GM21737 (cell line): ENCODE measurements around the gene LTN1.
"Not testable (repeated sequence)": the region's sequence is repeated elsewhere in the genome, so short reads cannot be mapped to it uniquely, and the experiment has no call there.

Experiments used
- ATAC-seq: cut with Tn5 transposase; IDR thresholded peaks from one replicate; pipeline ENCODE4 v1.9.1; 2021; ENCODE audit warnings: mild to moderate bottlenecking, moderate library complexity; ENCODE audit not compliant: unreplicated experiment

The LTN1 gene

DNA sequence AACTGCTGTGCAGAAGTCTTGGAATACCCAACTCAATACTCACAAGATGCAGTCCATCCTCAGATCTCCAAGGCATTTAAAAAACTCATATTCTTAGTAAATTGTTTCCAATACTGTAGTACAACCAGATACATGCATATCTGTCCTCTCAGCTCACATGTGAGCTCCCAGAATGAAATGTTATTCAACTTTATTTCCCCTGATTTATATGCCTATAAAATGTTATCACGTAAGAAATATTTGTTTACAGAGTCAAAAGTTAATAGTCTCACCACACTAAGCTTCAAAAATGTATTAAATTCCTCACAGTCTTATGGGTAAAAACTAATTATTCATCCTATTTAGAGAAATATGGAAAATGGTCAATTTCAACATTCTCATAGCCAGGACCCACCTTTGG, 56.6 kb downstream of the LTN1 start:
- ATAC-seq, result no peak

DNA sequence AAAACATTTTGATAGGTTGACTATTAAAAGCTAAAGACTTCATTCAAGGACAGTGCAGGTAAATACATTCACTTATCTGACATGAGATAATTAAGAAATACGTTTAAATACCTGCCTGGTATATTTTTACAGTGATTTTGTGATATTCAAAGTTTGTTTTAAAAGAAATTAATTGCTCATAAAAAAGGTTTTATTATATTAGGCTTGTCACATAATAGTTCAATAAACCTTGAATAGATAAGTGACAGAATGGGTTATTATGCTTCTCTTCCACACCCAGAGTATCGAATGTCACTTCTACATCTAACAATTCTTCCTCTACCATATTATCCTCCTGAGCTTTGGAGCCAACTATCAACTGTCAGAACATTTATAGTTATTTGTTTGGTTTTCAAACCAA, 60.0 kb downstream of the LTN1 start:
- ATAC-seq, result no peak

DNA sequence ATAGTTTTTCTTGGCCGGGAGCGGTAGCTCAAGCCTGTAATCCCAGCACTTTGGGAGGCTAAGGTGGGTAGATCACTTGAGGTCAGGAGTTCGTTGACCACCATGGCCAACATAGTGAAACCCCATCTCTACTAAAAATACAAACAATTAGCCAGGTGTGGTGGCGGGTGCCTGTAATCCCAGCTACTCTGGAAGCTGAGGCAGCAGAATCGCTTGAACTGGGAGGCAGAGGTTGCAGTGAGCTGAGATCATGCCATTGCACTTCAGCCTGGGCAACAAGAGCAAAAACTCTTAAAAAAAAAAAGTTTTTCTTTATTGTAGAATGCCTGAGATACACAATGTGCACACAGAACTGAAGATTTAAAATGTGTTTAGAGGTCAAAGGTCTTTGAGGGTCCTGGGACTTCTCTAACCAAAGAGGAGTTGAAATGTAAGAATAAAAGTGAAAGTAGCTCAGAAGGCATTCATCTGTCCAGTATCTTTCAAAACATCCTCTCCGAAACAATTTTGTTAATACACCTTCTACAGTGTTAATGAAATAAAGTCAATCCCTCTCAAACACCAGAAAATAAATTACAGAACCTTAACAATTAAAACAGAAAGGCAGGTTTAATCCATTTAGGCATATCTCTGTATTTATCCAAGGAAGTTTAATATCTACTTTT, 60.8 kb downstream of the LTN1 start:
- not testable (repeated sequence) for ATAC-seq

DNA sequence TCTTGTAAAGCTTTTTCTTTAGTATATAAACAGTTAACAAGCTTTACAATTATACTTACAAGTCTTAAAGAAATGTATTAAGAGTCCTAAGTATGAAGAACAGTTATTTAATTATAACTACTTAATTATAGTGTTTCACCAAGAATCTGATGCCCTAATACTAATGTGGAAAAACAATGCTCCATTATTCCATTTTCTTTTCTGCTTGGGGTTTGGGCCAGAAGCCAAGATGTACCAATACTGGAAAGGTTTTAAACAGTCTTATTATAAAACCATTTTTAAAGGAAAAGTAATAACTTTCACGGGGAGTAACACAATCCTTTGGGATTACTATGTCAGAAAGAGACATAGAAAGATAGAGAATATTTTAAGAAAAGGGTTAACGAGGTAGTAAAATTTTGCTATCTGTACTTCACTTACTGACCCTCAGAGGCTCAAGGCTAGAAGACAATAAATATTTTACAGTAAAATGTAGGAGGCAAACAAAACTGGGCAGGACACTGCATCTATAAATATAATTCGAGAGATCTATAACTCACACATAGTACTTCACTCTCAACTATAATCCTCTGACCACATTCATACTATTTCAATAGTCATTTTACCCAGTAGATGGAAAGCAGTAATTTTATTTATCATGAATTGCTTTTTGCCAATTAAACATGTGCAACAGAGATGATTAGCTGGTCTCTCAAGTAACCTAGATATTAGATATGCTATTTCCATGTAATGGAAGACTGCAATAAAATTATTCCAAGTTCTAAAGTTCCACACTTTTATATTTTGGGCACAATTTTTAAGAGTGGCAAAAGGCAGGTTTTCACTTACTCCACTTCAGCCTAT, 63.9 kb downstream of the LTN1 start:
- no peak for ATAC-seq

DNA sequence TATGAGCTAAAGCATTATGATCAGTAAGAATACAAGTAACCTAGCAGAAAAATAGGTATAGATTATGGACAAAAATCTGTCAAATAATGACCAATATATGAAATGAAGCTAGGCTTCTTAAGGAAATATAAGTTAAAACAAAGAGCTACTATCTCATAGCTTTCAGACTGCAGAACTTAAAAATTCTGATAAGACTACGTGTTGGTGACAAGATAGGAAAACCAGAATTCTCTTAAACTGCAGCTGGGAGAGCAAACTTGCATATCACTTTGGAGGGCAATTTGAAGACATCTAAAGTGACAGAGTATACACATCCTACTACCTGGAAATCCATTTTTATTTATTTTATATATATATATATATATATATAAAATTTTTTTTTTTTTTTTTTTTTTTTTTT, 65.5 kb downstream of the LTN1 start:
- ATAC-seq, result no peak

DNA sequence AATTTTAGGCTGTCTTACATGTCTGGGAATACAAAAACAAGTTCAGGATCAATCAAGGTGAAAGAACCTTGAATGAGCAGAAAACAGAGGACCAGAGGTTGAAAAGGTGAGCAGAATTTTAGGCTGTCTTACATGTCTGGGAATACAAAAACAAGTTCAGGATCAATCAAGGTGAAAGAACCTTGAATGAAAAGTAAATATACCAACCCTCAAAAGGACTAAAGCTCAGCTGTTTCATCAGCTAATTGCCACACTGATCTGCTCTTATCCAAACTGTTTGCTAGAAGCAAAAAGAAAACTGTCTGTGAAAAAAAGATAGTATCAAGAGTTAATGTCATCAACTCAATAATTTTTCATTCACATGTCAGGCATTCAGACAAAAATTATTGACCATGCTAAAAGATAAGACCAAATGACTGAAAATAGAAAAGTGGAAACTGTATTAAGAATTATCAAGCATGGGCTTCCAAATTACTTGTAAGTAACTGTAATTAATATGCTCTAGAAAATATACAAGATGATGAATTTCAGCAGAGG, 69.2 kb downstream of the LTN1 start:
- no peak for ATAC-seq

DNA sequence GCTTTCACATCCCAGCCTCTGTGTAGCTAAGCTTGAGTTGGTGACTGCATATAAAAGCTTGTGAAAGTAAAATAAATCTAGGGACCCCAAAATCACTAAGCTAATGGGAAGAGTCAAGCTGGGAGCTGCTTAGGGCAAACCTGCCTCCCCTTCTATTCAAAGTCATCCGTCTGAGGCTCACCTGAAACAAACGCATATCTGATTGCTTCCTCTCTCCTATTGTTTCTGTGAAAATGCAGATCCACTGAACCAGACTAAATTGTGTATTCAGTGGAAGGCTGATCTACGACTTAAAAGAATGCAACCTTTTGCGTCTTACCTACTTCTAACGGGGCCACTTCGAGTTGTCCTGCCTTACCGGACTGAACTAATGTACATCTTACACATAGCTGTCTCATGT, 70.3 kb downstream of the LTN1 start:
- no peak for ATAC-seq

DNA sequence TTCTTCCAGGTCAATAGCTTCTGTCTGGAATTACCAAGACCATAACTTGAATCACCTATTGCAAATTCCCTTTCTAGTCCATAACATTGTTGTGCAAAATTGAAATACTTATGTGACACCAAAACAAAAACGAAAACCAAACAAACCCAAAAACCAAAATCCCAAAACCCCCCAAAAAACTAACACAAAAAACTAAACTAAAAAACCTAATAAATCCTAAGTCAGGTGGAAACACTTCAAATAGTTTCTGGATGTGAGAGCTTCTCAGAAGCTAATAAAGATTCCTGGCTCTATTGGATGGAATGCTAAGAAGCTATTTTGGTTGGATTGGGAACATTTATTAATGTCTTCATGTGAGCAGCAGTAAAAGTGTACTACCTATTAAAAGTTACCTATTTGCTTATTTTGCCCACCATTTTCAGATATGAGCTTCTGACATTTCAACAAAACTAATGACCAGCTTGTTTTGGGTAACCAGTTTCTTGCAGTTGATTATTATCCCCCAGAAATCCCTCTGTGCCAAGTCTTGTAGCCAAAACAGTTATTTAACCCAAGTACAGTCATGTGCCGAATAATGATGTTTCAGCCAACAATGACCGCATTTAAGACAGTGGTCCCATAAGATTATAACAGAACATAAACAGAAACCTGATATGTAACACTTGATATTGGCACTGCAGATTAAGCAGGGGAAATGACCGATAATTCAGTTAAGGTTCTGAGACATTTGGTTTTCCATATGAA, 76.4 kb downstream of the LTN1 start:
- ATAC-seq, result no peak

DNA sequence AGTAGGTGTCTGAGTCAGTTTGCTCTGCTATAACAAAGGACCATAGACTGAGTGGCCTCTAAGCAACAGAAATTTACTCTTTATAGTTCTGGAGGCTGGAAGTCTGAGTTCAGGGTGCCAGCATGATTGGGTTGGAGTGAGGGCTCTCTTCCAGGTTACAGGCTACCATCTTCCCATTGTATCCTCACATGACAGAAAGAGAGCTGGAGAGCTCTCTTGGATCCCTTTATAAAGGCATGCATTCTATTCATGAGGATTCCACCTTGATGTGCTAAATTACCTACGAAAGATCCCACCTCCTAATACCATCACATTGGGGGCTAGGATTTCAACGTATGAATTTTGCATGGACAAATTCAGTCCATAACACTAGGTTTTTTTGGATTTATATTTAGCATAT, 79.6 kb downstream of the LTN1 start:
- no peak for ATAC-seq

DNA sequence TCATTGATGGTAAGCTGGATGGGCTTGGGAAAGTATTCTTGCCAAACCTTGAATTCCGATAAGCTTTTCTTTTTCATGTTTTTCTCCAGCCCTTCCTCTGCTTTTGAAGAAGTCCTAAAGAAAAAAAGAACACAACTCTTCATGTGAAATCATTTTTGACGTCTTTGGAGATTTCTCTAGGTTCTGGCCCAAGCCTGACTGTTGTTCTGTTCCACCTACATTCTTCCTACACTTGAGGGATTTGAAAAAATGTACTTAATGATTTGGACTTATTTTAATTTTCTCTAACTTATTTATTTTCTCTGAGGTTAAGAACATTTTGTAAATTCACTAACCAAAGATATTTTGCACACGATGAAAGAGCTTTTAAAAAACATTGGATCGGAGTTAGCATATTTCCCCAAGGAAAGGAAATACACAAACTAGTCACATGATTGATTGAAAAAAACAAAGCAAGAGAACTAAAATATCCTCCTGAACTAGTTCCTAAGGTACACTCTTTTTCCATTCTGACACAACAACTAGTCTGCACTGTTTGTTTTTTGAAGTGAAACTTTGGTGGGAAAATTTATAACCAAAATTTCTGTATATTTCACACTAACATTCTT, 82.3 kb downstream of the LTN1 start:
- ATAC-seq, result no peak

DNA sequence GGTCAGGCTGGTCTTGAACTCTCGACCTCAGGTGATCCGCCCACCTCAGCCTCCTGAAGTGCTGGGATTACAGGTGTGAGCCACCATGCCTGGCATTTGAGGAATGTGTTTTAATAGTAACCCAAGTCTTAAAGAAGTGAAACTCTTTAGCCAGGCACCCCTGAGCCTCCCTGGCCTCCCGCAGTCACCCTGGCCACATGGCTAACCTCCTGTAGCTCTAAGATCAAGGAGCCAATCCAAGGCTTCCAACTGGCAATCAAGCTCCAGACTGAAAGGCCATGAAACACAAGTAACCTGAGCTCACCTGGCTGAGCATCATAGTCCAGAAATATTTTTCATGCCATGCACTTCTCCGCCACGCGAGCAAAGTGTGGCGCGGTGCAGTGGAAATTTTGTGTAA, 84.3 kb downstream of the LTN1 start:
- ATAC-seq, result no peak

DNA sequence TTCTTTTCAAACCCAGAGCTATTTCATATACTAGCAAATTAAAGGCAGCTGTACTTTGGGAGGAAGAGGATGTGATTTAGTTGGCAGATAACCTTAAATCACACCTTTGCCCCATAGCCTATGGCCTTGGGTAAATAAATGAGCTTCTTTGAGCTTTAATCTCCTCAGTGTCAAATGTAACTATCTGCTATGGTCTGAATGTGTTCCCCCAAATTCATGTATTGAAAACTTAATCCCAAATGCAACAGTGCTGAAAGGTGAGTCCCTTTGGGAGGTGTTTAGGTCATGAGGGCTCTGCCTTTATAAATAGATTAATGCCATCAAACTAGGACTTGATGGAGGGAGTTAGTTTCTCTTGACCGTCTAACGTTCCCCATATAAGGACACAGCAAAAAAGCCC, 85.8 kb downstream of the LTN1 start:
- ATAC-seq, result no peak

DNA sequence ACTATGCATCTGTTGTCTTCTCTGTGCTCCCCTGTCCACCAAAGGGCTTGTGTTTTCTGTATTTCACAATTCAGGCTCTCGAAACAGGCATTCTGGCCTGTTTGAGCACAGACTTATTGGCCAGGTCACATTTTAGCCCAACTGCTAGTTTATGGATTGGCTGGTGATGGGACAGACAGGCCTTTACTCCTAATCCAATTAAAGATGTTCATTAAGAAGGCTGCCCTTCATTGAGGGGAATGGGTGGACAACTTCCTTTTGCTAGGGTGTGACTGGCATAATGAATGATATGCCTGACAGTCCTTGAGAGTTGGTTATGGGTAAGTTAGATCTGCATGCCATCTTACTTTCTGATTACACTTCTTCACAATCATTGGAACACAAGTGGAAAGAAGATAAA, 86.4 kb downstream of the LTN1 start:
- ATAC-seq, result no peak

DNA sequence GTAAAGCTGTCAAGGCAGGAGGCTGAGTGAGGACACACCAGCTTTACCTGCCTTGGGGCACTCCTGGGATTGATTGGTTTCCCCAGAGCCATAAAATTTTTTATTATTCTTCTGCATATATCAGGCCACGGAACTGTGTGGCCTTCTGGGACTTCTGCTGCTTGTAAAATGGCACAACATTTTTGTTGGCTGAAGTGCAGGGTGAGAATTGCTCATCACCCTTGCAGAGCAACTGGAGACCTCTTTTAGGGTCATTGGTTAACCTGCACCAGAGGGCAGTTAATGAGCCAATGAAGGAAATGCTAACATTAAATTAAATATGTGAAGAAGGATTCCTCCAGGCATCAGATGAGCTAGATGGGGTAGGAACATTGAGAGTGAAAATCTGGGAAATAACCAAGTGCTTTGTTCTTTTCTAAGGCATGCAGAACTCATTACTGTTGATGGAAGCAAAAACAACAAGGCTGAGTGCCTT, 87.7 kb downstream of the LTN1 start:
- ATAC-seq, result no peak

DNA sequence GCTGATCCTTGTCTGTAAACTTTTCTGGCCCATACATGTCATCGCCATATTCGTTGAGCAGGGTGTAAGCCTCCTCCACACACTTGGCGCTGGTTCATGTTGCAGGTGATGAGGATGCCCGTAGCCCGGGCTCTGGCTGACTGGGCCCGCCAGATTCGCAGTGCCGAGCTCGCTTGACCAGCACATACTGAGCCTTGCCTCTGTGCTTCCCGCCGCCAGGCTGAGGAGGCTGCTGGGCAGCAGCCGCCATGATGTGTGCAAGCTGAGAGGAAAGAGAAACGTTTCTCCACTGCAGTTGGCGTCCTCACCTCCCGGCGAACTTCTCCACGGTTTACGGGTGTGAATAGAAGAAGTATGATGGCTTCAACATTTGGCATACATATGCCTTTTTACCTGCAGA, 89.2 kb downstream of the LTN1 start:
- ATAC-seq, result no peak

DNA sequence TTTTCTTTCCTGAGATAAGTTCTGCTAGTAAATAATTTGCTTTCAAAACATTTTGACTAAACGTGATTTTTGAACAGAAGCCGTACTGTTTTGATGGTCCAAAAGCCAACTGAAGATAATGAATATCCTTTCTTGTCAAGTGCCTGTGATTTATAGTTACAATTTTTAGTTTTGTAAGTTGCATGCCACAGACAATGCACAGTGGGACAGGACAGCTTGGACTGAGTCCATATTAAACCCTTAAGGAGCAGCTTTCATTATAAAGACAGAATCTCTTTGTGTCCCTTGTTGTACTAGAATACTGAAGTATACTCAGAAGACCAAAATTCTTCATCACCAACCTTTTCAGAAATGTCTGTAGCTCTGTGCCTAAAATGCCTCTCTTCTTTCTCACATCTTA, 92.2 kb downstream of the LTN1 start:
- ATAC-seq, result no peak

DNA sequence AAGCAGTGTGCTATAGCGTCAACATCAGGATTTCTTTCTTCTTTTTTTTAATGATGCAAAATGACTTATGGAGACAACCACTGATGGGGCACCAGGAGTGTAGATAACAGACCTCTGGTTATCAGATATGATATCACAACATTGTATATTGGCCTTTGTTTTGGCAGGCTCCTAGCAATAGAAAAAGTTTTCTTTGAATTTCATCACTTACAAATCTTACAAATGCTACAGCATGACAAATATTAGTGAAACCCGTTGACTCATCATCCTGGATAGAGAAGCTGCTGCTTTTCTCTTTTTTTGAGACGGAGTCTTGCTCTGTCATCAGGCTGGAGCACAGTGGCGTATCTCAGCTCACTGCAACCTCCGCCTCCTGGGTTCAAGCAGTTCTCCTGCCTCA, 92.9 kb downstream of the LTN1 start:
- ATAC-seq, result no peak

DNA sequence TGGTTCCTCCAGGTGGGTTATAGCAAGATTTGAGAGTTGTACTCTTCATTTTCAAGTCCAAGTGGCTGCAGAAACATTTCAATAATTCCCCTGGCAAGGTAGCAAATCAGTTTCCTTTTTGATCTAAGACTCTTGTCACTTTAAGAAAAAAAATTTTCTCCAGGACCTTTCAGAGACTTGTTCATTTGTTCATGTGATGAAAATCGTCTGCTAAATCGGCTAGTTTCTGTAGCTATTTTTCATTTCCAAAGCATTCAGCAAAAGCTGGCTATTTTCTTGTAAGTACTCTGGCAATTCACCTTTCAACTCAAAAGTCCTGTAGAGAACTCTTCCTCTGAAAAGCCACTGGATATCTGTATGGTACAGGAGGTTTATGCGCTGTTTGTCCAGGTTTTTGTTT, 93.5 kb downstream of the LTN1 start:
- no peak for ATAC-seq

DNA sequence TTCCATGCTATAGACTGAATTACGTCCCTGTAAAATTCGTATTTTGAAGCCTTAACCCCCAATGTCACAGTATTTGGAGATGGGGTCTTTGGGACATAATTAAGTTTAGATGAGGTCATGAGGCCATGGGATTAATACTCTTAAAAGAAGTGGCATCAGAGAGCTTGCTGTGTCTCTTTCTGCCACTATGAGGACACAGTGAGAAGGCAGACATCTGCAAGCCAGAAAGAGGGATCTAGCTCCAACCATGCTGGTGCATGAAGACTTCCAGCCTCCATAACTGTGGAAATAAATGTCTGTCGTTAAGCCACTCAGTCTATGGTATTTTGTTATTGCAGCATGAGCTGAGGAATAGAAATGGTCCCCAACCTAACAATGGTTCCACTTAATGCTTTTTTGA, 99.0 kb downstream of the LTN1 start:
- no peak for ATAC-seq

DNA sequence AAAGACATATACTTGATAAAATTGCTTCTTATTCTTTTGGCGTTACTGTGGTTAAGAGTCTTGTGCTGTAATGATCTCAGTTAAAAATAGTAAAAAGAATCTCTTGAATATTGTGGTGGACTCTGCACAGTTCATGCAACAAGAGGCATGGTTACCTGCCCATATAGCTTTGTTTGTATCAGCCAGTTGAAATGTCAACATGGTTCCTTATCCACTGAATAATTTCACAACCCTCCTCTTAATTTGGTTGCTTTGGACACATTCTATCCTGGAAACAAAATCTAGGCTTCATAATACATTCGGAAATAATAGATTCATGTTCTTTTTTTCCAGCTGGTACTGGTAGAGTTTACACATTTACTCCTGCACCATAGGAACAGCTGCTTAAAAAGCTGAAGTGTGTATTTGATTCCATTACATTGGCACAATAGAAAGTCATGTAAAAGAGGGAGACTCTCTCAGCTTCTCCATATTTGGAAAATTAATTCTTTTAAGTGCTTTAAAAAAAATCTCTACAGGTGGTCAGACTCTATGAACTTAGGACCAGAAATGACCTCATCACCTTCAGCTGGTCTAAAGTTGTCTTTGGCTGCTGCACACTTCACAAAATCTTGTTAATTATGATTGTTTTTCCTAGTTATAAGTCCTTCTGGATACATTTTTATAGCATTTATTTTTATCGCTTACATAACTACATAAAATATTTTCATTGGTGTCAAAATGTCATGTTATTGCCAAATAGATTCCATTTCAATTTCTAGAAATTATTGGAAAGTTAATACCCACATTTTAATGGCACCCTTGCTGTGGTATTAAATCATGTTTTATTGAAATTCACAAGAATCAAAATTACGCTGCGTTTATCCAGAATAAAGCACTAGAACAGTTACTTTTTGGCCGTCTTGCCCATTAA, 100.2 kb downstream of the LTN1 start:
- no peak for ATAC-seq
